ENCODE measurements around the gene ROR2.

DNA sequence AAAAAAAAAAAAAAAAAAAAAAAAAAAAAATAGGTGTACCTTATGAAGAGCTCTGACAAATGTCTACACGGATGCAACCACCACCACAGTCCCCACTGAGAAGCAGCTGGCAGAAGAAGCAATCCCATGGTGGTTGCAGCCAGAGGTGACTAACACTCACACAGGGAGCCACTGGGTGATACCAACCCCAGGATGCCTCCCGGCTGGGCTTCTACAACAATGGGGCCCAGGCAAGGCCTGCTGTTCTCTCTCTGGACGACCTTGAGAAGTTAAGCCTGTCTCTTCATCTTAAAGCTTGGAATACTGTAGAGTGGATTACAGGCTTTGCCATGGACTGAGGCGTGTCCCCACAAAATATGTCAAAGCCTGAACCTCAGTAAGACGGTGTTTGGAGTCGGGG, 104.1 kb downstream of the ROR2 start:
- TF ChIP-seq POLR2AphosphoS5 (IDR thresholded peaks at IDR 0.05; ENCODE audit: borderline replicate concordance, low read depth, low read length), result no peak
- no peak for TF ChIP-seq EZH2 (IDR thresholded peaks at IDR 0.05)
- TF ChIP-seq FOXP2 (optimal IDR thresholded peaks at IDR 0.05; ENCODE audit: control extremely low read depth, extremely low read length, insufficient read depth), result no peak

Measured in SK-N-MC (cell line).